Stomach (tissue), 9 donors: Measurements from ENCODE around the gene MOV10L1. TPM values are rescaled to one million over a fixed set of nuclear protein-coding genes. Genes with fewer than 3 reads are reported as not detected.
A peak's percentile ranks its signal among the peaks of the same experiment; 100 is the strongest.

Experiments
- DNase-seq, 2 donors: peaks; one replicate each; pipeline versions ENCODE4 v3.0.0 to v3.0.0-alpha.2; 2013 to 2019
- H3K27ac ChIP-seq, 5 donors: fragments of 200-600 bp in 4 of 5; sonication (generic) in 4 of 5; one replicate each; pipeline ENCODE4 v1.5.1; 2013 to 2019; ENCODE audit warnings: mild to moderate bottlenecking in 1 of 5, moderate library complexity in 1 of 5
- H3K27me3 ChIP-seq, 3 donors: fragments of 200-600 bp; sonication (generic); one replicate each; pipeline ENCODE4 v1.5.1; 2017 to 2019; ENCODE audit warnings: mixed run types in 1 of 3
- H3K36me3 ChIP-seq, 4 donors: fragments of 200-600 bp; sonication (generic); 1 replicate in 3 of 4; 2 replicates in 1 of 4; pipeline ENCODE4 v1.5.1; 2016 to 2019
- H3K4me1 ChIP-seq, 4 donors: fragments of 200-600 bp; sonication (generic); one replicate each; pipeline ENCODE4 v1.5.1; 2016 to 2019
- H3K4me3 ChIP-seq, 4 donors: fragments of 200-600 bp; sonication (generic) in 3 of 4; one replicate each; pipeline ENCODE4 v1.5.1; 2016 to 2019; ENCODE audit warnings: mild to moderate bottlenecking in 1 of 4
- H3K9me3 ChIP-seq, 4 donors: fragments of 200-600 bp; sonication (generic); one replicate each; pipeline ENCODE4 v1.5.1; 2016 to 2019
- CTCF ChIP-seq, 7 experiments: fragments of 450-650 bp in 4 of 7; fragments of 200-600 bp in 3 of 7; sonication (generic) in 3 of 7; IDR thresholded peaks; one replicate each; pipeline ENCODE4 v1.5.1; 2016 to 2019; ENCODE audit warnings: antibody characterized with exemption in 7 of 7, control low read depth in 2 of 7, mild to moderate bottlenecking in 1 of 7
- EP300 ChIP-seq: sonication (generic); formaldehyde crosslinking; IDR thresholded peaks from one replicate; pipeline ENCODE4 v1.6.1; 2017; ENCODE audit warnings: antibody characterized with exemption
- POLR2A ChIP-seq, 4 donors: fragments of 450-650 bp; IDR thresholded peaks; one replicate each; pipeline ENCODE4 v1.6.1; 2016; ENCODE audit warnings: antibody characterized with exemption in 4 of 4, control low read depth in 2 of 4, mild to moderate bottlenecking in 1 of 4, moderate library complexity in 1 of 4
- POLR2AphosphoS5 ChIP-seq, 3 donors: sonication (generic); formaldehyde crosslinking; IDR thresholded peaks; one replicate each; pipeline ENCODE4 v1.6.1; 2016; ENCODE audit warnings: antibody characterized with exemption in 3 of 3
- WGBS, 5 donors: extraction: QIAGEN DNeasy Blood & Tissue Kit in 3 of 5; methylation state at CpG; one replicate each; pipeline versions ENCODE4 v1.1.5 to v1.1.7; 2013 to 2018; 5-methylcytosine and 5-hydroxymethylcytosine counted together
- intact Hi-C: fragments of 100-400 bp; cut with DNase I; formaldehyde crosslinking; loops from one replicate; pipeline ENCODE4 v1.15.1; 2023; ENCODE audit warnings: low total_unique reads
- polyA plus RNA-seq, 3 donors: library from polyadenylated mRNA; stranded (reverse); fragments of 200-250 nt; gene quantifications; one replicate each; pipeline ENCODE4 v1.2.3, GENCODE V29; 2013
- total RNA-seq, 5 donors: library from RNA; depleted of rRNA; stranded (reverse); fragments of >200 nt; gene quantifications; one replicate each; pipeline versions ENCODE4 v1.1.0 to v1.2.3, GENCODE V29; 2014 to 2016
- donor health status: healthy with polysubstance abuse.
- donor health status: Bipolar disorder and iron deficiency.
- donor health status: healthy.

The MOV10L1 gene
- total and polyA plus RNA-seq, 8 donors, result 0.12 to 2.8 (median 0.46) TPM; not detected in 3

GRCh38 chr22:50207383-50208140 is 117.8 kb downstream of the MOV10L1 start:
- H3K9me3 ChIP-seq, result no peaks in the 10 kb centered on the region
- H3K4me1 ChIP-seq, result peaks cover 0 to 53% (median 29%) of the 10 kb centered on the region in 4 donors
- no peaks in the 10 kb centered on the region for H3K27me3 ChIP-seq
- TF ChIP-seq CTCF (IDR thresholded peaks at IDR 0.05) (no peak), POLR2A (IDR thresholded peaks at IDR 0.05) (no peak), POLR2AphosphoS5 (IDR thresholded peaks at IDR 0.05) (no peak), EP300 (no peak)
- intact Hi-C loops, result no loop called here
- peak in 1 of 2 donors; percentile 49 for DNase-seq
- WGBS, 5 donors, result 61 to 71% (median 68%) methylated on average over 21 to 23 of the region's 23 CpGs
- H3K36me3 ChIP-seq, result peaks cover 35 to 87% (median 78%) of the 10 kb centered on the region in 4 donors
- H3K4me3 ChIP-seq, result no peak overlapping the region
- H3K27ac ChIP-seq, result no peak overlapping the region

- peaks cover 44 to 90% (median 83%) of the 10 kb centered on the region in 4 donors for H3K36me3 ChIP-seq
- no peaks in the 10 kb centered on the region for H3K9me3 ChIP-seq
- H3K27me3 ChIP-seq, result no peaks in the 10 kb centered on the region
- DNase-seq, result no peak
- no peak overlapping the region for H3K27ac ChIP-seq
- intact Hi-C loops, result no loop called here
- no peak overlapping the region for H3K4me3 ChIP-seq
- TF ChIP-seq POLR2AphosphoS5 (IDR thresholded peaks at IDR 0.05) (no peak), POLR2A (IDR thresholded peaks at IDR 0.05) (no peak), EP300 (no peak), CTCF (IDR thresholded peaks at IDR 0.05) (no peak)
- WGBS, 5 donors, result 84 to 88% (median 87%) methylated on average over 21 to 22 of the region's 22 CpGs
- H3K4me1 ChIP-seq, result peaks cover 0 to 47% (median 24%) of the 10 kb centered on the region in 4 donors
Observed at GRCh38 chr22:50208430-50208938, 118.7 kb downstream of the MOV10L1 start.

GRCh38 chr22:50208939-50209892 is 119.4 kb downstream of the MOV10L1 start:
- Histone ChIP-seq H3K4me1 (peaks cover 0 to 45% (median 26%) of the 10 kb centered on the region in 4 donors), H3K27ac (no peak overlapping the region), H3K36me3 (peaks cover 48 to 95% (median 89%) of the 10 kb centered on the region in 4 donors), H3K9me3 (peaks cover 0 to 2% (median 0%) of the 10 kb centered on the region in 4 donors), H3K27me3 (no peaks in the 10 kb centered on the region), H3K4me3 (no peak overlapping the region)
- intact Hi-C loops, result no loop called here
- 75 to 81% (median 79%) methylated on average over 9 to 31 of the region's 31 CpGs for WGBS, 5 donors
- no peak for TF ChIP-seq CTCF (IDR thresholded peaks at IDR 0.05)
- no peak for DNase-seq

GRCh38 chr22:50209893-50210292 is 120.1 kb downstream of the MOV10L1 start:
- DNase-seq, result peak; percentile 79 to 87
- TF ChIP-seq CTCF (IDR thresholded peaks at IDR 0.05) (peak in 5 of 7 experiments; percentile 63 to 91 (median 84)), POLR2AphosphoS5 (IDR thresholded peaks at IDR 0.05) (peak in 1 of 3 donors; percentile 57), POLR2A (IDR thresholded peaks at IDR 0.05) (no peak), EP300 (no peak)
- Histone ChIP-seq H3K4me1 (peaks cover 0 to 41% (median 24%) of the 10 kb centered on the region in 4 donors), H3K36me3 (peaks cover 48 to 97% (median 92%) of the 10 kb centered on the region in 4 donors), H3K27me3 (no peaks in the 10 kb centered on the region), H3K9me3 (peaks cover 0 to 2% (median 0%) of the 10 kb centered on the region in 4 donors), H3K4me3 (no peak overlapping the region), H3K27ac (no peak overlapping the region)
- intact Hi-C loops, result loop anchor here (5.0 kb wide), 1 partner anchor 58 kb away; no protein-coding TSS in a partner anchor
- 49 to 63% (median 59%) methylated on average over 11 to 20 of the region's 20 CpGs for WGBS, 5 donors
